Muscle of arm (tissue), 12 donors: ENCODE measurements around the gene WHRN. TPM values are rescaled to one million over a fixed set of nuclear protein-coding genes. Genes with fewer than 3 reads are reported as not detected.
A peak's percentile ranks its signal among the peaks of the same experiment; 100 is the strongest.

Experiments used
- DNase-seq: peaks from one replicate; pipeline ENCODE4 v3.0.0-alpha.2; 2013
- polyA plus RNA-seq, 12 donors: library from polyadenylated mRNA; unstranded; fragments of 120-200 nt; gene quantifications; one replicate each; pipeline ENCODE4 v1.2.1, GENCODE V29; 2013; ENCODE audit not compliant: insufficient read length in 12 of 12

The WHRN gene
- polyA plus RNA-seq, 12 donors: 1.8 to 9.9 (median 3.0) TPM; not detected in 1

DNA sequence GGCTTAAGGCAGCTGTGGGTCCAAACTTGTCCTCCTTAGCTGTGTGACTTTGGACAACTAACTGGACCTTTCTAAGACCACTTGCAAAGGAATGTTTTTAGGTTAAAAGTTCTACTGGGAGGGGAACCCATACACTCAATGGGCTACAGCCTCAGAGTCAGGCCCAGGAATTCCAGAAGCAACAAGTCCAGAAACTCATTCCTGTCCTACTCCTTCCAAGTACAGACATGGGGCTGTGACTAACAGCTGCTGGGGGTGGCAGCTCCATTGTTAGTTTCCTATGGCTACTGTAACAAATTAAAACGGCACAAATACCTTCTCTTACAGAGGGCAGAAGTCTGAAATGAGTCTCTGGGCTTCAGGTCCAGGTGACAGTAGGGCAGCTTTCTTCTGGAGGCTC, 105.1 kb downstream of the WHRN start:
- DNase-seq: no peak

DNA sequence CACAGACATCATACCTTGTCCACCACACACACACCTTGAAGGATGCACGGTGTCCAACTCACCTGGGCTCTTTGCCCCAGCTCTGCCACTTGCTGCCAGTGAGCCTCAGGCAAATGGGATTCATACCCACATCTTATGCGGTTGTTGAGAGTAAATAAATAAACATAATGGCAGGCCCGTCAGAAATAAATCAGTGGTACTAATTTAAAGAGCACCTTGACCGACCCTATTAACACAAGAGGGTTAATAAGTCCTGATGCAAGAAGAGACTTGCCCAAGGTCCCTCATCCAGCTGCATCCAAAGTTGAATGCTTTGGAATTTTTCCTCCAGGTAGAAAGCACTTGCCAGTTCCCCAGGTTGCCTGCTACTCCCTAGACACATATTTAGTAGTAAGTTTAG, 105.9 kb downstream of the WHRN start:
- DNase-seq: no peak

DNA sequence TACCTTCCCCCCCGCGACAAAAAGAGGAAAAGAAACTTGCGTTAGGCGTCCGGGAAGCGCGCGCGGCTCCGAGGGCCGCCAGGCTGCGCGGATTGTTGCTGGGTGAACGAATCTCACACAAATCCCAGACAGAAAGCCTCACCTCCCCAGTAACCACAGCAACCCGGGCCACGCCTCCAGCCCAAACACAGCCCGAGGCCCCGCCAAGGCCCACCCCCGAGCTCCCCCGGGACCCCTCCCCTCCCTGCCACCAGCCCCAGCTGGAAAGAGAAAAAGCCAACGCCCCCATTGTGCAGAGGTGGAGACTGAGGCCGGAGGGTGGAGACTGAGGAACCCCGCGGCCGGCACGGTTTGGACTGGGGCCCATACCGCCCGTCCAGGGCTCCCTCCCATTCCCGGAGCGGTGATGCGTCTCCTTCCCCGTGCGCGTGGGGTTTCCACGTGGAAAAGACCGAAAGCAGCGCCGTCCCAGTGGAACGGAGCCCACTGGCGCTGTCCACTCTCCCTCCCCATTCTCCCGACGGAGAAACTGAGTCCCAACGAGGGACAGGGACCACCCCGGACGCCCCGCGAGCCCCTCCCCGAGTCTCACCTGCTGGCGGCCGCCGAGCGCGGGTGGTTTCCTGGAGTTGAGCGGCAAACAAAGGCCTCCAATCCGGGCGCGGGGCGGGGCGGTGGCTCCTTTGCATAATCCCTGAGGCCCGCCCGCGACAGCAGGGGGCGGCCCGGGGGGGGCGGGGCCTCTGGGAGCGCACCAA, 107.2 kb downstream of the WHRN start:
- peak; percentile 92 for DNase-seq

DNA sequence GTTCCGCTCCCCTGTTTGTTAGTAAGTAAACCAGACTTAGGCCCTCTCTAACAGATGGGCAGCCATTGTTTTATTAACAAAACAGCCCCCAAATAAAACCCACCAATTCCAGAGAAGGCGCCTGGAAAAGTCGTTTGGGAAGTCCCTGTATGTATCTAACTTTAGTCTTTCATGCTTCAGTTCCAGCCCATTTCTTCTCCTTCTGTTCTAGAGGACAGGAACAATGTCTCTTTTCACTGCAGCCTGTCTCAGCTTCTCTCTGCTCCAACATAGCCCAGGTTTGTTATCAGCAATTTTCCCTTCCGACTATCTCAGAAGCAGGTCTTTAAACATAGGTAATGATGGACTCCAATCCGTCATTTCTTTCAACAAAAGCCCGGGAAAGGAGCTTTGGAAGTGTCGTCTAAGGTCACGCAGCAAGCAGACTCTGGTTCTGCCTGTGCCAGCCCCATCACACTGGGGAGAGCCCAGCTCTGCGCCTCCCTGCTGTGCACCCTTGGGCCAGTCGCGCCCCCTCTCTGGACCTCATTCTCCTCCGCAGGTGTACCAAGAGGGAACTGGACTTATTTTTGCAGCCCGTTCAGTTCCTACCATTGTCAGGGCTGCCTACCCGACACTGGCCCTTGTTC, 107.9 kb downstream of the WHRN start:
- DNase-seq: no peak

DNA sequence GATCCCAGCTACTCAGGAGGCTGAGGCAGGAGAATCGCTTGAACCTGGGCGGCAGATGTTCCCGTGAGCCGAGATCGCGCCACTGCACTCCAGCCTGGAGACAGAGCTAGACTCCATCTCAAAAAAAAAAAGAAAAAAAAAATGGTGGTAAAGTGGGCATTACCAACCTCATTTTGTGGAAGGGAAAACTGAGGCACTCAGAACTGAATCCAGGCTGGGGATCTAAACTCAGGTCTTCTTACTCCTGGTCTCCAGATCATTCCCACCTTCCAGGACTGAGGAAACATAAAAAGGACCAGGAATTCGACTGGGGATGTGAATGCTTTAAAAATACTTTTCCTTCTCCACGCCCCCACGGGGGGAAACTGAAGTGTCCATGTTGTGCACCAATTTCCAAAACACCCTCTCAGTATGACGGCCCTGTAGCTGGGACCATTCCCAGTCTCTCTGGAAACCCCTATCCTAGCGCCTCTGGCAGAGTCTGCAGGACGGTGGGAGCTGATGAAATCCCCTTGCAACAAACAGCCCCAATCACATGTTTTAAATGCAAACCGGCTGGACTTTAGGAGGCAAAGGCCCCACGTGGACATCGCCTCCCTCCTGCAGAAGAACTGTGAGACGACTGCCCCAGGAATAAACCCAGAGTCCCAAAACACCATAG, 108.6 kb downstream of the WHRN start:
- DNase-seq: peak; percentile 76

DNA sequence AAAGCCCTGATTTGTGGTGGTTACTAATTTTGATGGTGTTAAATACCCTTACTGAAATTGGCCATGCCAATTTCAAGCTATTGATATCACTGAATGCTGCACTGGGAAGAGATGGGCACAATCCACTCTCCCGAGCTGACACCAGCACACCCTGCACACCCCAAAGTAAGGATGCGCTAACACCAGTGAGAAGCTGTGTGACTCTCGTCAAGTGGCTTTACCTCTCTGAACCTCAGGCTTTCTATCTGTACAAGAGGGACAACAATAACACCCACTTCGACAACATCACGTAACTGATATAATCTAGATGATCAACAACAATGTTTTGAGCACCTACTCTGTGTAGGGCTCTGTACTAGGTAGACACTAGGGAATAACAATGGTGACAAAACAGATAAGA, 109.5 kb downstream of the WHRN start:
- DNase-seq: no peak

DNA sequence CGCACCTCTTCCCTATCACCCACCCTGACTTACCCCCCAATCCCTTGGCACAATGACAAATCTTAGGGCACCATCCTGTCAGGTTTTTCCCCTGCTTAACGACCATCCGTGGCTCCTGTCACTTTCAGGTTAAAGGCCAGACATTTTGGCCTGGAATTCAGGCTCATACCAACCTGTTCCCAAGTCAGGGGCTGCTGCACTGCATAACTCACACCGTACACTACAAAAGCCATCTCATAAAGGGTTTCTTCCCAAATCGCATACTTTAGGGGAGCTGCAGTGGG, 110.0 kb downstream of the WHRN start:
- DNase-seq: no peak

DNA sequence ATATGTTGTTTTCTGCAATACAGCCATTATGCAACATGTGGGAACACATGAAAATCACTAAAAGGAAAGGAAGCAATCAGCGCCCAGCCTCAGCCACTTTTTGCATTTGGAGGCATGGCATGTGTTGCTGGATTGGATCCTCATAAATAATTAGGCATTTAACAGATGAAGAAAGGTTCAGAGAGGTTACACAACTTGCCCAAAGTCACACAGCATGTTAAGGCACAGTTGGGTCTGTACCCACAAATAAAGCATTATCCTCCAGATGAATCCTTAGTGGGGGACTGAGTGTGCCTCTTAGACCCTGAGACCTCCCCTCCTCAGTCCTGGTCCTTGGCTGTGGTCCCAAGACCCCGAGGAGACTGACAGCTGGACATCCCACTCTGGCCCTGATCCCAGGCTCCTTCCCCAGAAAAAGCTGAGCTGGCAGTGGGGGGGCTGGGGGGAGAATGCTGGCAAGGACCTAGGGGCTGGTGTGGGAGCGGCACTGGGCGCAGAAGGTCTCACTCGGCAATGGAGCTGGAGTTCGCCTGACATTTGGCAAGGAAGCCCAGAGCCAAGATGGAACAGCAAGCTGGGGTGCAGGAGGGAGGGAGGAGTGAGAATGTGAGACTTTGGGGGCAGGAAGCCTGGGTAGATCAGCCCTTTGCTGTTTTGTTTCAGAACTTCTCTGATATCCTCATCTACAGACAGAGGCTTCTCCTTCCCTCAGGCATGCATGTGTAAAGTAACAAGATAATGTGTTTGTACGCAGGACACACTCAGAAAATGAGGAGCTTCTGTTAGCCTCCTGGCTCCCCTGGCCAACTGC, 110.5 kb downstream of the WHRN start:
- no peak for DNase-seq

DNA sequence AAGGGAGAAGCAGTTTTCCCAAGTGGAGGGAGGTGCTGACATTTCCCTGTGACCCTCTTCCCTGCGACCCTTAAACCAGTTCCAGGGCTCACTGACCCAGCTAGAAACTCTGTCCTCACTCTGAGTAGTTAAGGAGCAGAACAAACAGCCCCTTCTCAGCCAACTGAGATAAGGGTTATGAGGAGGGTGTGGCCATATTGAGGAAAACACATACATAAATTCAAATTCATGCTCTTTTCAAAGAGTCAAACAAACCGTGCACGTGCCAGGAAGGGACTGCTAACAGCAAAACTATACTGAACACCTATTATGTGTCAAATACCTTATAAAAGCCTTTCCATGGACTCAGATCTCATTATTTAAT, 112.5 kb downstream of the WHRN start:
- no peak for DNase-seq

DNA sequence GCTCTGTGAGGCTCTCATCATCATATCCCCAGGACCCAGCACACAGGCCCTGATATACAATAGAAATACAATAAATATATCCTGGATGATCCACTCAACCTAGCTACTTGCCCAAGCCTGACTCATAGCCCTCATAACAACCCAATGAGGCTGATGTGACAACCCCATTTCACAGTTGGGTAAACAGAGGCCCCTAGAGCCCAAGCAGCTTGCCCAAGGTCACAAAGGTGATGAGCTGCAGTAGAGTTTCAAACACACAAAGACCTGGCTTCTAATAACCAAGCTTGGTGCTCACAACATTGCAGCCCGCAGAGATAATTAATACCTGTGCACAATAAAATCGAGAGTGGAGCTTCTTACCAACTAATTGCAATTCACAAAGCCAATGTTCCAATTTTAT, 114.3 kb downstream of the WHRN start:
- DNase-seq: no peak

DNA sequence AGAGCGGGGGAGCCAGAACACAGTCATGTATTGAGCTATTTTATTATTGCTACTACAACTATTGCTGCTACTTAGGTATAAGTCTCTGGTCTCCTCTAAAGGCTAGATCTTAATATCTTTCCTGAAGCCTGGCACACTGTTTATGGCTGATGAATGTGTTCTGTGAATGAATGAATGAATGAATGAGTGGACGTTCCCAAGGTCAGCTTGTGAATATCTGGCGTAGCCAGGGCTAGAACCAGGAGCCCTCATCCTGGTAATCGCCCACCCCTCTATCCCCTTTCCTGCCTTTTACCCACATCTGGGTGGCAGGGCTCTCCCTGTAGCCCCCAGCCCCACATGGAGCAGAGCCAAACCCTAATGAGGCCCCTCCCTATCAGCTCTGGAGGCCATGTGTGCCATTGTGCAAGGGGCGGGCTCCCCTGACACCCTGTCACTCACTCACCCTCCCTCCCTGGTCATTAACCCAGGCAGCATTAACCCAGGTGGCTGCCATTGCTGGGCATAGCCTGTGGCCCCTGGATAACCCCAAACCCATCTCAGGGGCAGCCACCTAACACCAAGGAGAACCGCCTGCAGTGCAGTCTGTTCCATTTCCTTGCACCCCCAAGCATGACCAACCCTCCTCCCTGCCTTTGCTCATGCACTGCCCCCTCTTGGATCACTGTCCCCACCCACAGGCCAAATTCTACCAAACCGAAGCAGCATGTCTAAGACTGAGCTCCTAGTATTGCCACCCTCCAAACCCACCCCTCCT, 115.5 kb downstream of the WHRN start:
- no peak for DNase-seq

DNA sequence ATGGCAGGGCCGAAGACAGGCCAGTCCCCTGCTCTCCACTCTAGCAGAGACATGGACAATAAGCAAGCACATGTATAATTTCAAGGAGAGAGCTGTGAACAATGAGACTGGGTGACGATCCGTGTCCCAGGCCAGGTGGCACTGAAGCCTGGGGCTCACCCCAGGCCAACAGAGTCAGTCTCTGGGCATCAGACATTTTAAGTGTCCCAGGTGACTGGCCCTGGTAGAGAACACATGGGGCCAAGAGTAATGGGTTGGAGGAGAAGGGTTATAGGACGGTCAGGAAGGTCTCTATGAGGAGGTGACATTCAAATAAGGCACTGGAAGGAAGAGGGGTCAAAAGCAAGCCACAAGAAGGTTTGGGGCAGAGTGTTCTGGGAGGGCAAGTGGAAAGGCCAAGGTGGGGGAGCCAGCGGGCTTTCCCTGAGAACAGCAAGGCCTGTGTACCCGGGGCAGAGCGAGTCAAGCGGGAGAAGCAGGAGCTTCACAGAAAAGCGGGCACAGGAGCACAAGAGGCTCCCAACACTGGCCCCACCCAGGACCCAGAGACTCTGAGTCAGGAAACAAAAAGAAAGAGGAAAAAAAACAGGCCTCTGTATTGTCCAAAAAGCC, 116.4 kb downstream of the WHRN start:
- no peak for DNase-seq

DNA sequence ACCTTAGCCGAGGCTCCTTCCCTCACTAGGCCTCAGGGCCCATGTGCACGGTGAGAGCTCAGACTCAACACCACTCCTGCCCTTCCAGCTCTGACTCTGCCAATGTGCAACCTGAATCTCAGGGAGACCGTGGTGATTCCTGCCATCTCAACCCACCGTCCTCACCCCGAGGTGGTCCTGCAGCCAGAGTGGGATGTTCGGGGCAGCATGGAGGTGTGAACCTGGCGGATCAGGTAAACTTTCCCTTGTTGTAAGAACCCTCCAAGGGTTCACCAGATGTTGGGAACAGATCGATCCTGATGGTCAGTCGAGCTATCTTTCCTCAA, 117.0 kb downstream of the WHRN start:
- DNase-seq: no peak

DNA sequence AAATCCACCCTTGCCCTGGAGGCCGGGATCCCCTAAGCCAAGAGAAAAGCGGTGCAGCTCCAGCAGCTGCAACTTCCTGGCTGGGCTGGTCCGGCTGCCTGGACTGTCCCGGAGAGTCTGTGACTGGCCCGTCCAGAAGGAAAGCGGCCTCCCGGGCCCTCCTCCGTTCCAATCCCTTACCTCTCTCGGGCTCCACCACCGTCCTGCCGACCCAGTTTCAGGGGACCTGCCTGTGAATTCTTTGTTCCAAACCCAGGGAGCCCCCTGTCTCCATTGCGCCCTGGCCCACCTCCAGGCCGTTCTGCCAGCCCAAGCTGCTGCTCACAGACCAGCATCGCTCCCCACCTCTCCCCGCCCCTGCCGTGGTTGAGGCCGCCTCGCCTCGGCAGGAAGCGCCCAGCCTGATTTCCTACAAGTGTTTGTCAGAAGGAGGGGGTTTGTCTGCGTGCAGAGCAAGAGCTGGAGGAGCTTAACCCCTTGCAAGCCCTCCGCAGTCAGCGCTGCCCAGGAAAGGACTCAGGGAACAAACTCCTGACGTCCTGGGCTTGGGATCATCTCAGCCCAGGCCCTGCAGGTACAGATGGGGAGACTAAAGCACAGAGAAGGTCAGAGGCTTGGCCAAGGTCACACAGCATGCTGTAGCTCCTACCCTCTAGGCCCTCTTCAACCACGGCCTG, 117.5 kb downstream of the WHRN start, which contains the start of gene AKNA:
AKNA (minus strand) TSS at position 303 of the 677 bp plus-strand sequence. CDS start 6,649 bp downstream, outside the sequence.
- peak; percentile 86 for DNase-seq

DNA sequence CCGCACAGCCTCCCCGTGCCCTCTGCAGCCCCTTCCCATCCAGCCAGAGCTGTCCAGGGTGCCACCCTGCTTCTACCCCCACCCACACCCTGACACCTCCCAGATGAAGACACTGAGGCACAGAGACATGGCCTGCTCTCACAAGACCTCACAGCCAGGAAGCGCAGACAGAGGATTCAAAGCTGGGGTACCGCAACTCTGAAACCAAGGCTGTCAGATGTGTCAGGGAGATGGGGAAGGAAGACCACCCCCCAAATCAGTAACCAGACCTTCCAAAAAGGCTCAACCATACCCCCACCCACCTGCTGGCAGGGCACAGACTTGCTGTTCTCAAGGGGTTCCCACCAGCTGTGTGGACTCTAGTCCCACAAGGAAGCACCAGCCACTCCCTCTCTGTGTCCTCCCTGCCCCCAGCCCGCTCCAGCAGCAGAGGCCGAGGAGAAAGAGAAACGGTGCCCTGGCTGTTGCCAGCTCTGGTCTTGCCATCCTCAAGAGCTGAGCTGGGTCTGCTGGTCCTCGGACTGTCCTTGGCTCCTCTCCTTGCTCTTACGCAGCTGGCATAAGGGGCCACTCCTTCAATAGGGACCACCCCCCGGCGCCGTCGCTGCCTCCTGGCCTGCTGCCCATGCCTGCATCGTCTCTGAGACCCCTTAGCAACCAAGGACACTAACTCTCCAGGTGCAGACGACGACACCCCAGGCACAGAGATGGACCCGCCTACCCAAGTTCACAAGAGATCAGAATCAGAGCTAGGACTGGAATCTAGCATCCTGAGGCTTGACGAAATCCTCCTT, 118.2 kb downstream of the WHRN start:
- no peak for DNase-seq

DNA sequence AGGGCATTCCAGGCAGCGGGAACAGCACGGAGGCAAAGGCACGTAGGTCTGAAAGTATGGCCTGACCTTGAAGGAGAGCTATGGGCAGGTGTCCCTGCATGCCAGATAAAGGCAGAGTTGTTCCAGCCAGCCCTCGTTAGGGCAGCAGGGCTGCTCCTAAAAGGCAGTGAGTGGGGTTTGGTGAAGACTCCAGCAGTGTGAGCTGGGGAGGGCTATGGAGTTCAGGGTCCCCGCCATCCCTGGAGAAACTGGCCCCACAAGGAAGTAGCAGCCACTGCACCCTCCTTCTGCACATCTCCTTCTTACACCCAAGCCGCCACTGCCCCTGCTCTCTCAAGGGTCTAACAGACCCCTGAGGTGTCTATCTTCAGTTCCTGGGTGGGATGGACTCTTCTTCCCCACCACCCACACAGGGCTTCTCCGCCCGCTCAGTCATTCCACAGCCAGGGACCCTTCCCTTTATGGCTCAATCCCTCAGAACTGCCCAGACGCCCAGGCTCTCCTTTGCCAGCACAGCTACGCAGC, 118.8 kb downstream of the WHRN start:
- DNase-seq: no peak

DNA sequence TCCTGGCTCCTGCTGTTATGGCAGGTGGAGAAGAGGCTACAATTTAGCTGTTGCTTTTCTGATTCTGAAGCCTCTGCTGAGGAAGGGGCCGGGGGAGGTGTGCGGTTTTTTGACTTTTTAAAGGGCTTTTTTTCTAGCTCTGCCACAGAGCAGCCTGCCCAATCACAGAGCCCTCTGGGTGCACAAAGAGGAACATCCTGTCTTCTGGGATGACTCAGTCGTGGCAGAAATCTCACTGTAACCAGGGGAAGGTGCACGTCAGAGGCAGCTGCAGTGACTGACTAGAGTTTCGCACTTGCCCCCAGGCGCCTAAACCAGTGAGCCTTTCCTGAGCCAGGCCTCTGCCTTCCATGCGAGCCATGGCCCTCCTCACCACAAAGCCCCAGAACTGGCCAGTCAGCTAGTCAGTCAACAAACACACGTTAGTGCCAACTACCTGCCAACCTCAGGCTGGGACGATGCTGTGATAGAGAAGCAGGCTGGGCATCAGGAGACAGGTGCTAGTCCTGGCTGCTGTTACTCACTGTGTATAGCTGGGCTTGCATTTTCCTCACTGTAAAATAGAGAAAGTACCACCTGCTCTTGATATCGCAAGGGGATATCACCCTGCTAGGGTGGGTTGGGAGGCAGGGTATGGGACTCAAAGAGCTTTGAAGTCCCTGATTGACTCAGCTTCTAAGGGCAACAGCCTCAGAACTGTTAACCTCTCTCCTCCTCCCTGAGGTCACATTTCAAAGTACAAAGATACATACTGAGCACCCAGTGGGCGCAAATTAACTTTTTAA, 119.7 kb downstream of the WHRN start:
- DNase-seq: no peak

DNA sequence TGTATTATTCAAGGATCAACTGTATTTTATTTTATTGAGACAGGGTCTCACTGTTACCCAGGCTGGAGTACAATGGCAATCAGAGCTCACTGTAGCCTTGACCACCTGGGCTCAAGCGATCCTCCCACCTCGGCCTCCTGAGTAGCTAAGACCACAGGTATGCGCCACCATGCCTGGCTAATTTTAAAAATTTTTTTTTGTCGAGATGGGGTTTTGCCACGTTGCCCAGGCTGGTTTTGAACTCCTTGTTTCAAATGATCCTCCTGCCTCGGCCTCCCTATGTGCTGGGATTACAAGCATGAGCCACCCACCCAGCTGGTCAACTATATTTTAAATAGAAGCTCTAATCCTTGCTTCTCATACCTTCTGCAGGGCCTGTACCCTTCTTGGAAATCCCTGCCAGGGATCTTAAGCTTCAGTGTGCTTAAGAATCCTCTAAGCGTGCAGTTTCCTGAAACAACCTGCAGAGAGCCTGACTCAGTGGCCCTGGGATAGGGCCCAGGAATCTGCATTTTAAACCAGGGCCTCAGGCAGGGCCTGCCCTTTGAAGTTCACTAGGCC, 120.4 kb downstream of the WHRN start:
- DNase-seq: no peak

DNA sequence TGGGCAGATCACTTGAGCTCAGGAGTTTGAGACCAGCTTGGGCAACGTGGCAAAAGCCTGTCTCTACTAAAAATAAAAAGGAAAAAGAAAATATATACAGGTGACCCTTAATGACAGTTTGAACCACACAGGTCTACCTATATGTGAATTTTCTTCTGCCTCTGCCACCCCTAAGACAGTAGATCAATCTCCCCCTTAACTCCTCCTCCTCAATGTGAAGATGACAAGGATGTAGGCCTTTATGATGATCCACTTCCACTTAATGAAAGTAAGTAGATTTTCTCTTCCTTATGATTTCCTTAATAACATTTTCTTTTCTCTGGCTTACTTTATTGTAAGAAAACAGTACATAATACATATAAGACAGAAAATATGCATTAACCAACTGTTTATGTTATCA, 120.9 kb downstream of the WHRN start:
- DNase-seq: no peak
